Stimulated activated CD8-positive, alpha-beta memory T cell treated with anti-CD3 and anti-CD28 coated beads, Interleukin-2, amount 100 ng/mL, for 1 hour (primary cell): ENCODE measurements around the gene SRSF8.
"Not testable (repeated sequence)": the region's sequence is repeated elsewhere in the genome, so short reads cannot be mapped to it uniquely, and the experiment has no call there.

Experiments
- DNase-seq, 2 donors: peaks; one replicate each; pipeline ENCODE4 v3.0.0-alpha.2; 2020; ENCODE audit warnings: low read depth in 2 of 2

The SRSF8 gene

GRCh38 chr11:95066716-95067038, at the start of gene SRSF8:
SRSF8 (plus strand) TSS chr11:95066919; CDS start chr11:95067227, 308 bp downstream.
- no peak for DNase-seq

GRCh38 chr11:95021468-95021867, 45.3 kb upstream of the SRSF8 start:
- not testable (repeated sequence) for DNase-seq

GRCh38 chr11:95024958-95025357, 41.8 kb upstream of the SRSF8 start, which contains the start of gene KDM4E:
KDM4E (plus strand) TSS chr11:95025258; CDS start chr11:95025558, 300 bp downstream.
- DNase-seq: no peak

GRCh38 chr11:95025594-95025993, 41.1 kb upstream of the SRSF8 start:
- DNase-seq: not testable (repeated sequence)

- DNase-seq: no peak
These were observed 38.4 kb upstream of the SRSF8 start for GRCh38 chr11:95028357-95028756.

GRCh38 chr11:95033051-95033450, 33.7 kb upstream of the SRSF8 start:
- no peak for DNase-seq

GRCh38 chr11:95035316-95035715, 31.4 kb upstream of the SRSF8 start:
- no peak for DNase-seq

GRCh38 chr11:95037356-95038035, 29.2 kb upstream of the SRSF8 start:
- not testable (repeated sequence) for DNase-seq

- no peak for DNase-seq
These were observed 24.5 kb upstream of the SRSF8 start for GRCh38 chr11:95042239-95042638.

GRCh38 chr11:95042906-95043305, 23.8 kb upstream of the SRSF8 start:
- no peak for DNase-seq

GRCh38 chr11:95044010-95044409, 22.7 kb upstream of the SRSF8 start:
- no peak for DNase-seq

- no peak for DNase-seq
These were observed 20.9 kb upstream of the SRSF8 start for GRCh38 chr11:95045812-95046211.

- not testable (repeated sequence) for DNase-seq
These were observed 17.6 kb upstream of the SRSF8 start, which contains the start of gene KDM4F for GRCh38 chr11:95049122-95049521. KDM4F (plus strand) TSS chr11:95049422.

- DNase-seq: no peak
These were observed 16.0 kb upstream of the SRSF8 start for GRCh38 chr11:95050595-95051202.

- DNase-seq: no peak
These were observed 12.4 kb upstream of the SRSF8 start for GRCh38 chr11:95054356-95054755.

- DNase-seq: no peak
These were observed 11.3 kb upstream of the SRSF8 start for GRCh38 chr11:95055283-95055897.

- no peak for DNase-seq
These were observed 8.8 kb upstream of the SRSF8 start for GRCh38 chr11:95057959-95058358.

- no peak for DNase-seq
These were observed 8.1 kb upstream of the SRSF8 start for GRCh38 chr11:95058621-95059020.

- DNase-seq: no peak
These were observed 7.7 kb upstream of the SRSF8 start for GRCh38 chr11:95059046-95059445.

GRCh38 chr11:95065336-95065735, 1.4 kb upstream of the SRSF8 start:
- DNase-seq: no peak

GRCh38 chr11:95067039-95067840, 521 bp downstream of the SRSF8 start:
- DNase-seq: peak; percentile 41 to 44

- no peak for DNase-seq
These were observed 1.1 kb downstream of the SRSF8 start for GRCh38 chr11:95067841-95068219.
